ENCODE results near the gene RIMS4. TPM values are rescaled to one million over a fixed set of nuclear protein-coding genes. Genes with fewer than 3 reads are reported as not detected.

RIMS4 gene
- total RNA-seq, 1 experiment from 2014 or later: 16.3 TPM

DNA sequence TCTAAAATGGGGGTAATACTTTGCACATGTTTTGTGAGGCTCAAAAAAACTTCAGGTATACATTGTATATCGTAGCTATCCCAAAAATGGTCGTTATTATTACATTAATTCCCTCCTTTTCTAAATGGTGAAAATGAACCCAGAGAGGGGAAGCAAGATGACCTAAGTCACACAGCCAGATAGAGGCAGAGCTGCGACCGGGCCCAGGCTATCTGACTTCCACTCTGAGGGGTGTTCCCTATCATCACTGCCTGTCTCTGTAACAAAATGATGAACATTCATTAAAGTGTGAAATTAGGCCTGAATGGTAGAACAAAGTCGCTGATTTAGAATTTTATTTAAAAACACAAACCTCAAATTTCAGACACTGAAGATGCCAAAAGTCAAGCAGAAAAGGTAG lies 29.1 kb upstream of the RIMS4 start:
- Histone ChIP-seq H2BK15ac (ENCODE audit: low read depth, low read length) (no peak overlapping the region), H2AK5ac (ENCODE audit: insufficient read length, low read length) (no peak overlapping the region), H2BK12ac (ENCODE audit: insufficient read length, low read depth, low read length) (no peak overlapping the region), H4K20me1 (ENCODE audit: control insufficient read depth, insufficient read depth, insufficient read length) (no peaks in the 10 kb centered on the region), H3K79me1 (ENCODE audit: insufficient read depth, low read depth, low read length, poor library complexity, severe bottlenecking) (no peaks in the 10 kb centered on the region), H3K23me2 (ENCODE audit: insufficient read length, low read depth, low read length, poor library complexity, severe bottlenecking) (no peaks in the 10 kb centered on the region), H4K8ac (replicated peaks; ENCODE audit: insufficient read length, low read depth, low read length) (no peak overlapping the region), H3K14ac (ENCODE audit: insufficient read depth, low read length) (no peak overlapping the region), H3K9ac (ENCODE audit: extremely low read depth, insufficient read length, low read length) (no peak overlapping the region), H3T11ph (ENCODE audit: low read length) (no peak overlapping the region), H3K4me2 (ENCODE audit: insufficient read depth, insufficient read length, low read length) (no peak overlapping the region), H2BK120ac (ENCODE audit: low read depth, low read length, poor library complexity, severe bottlenecking) (no peak overlapping the region), H3K4me1 (ENCODE audit: insufficient read depth, low read length) (peaks cover 7% of the 10 kb centered on the region; the same call in 1 of the 2 replicates), H3K18ac (ENCODE audit: insufficient read length, low read depth, low read length) (no peak overlapping the region), H2AFZ (ENCODE audit: low read length) (no peak overlapping the region), H3K23ac (ENCODE audit: insufficient read length, low read depth, low read length) (no peak overlapping the region), H3K56ac (ENCODE audit: insufficient read length, low read depth, low read length) (no peak overlapping the region), H3K27me3 (ENCODE audit: insufficient read depth, low read length) (no peaks in the 10 kb centered on the region), H3K79me2 (ENCODE audit: insufficient read depth, low read length) (no peaks in the 10 kb centered on the region), H3K9me3 (ENCODE audit: control insufficient read depth, low read depth, low read length) (no peaks in the 10 kb centered on the region), H3K4ac (ENCODE audit: low read depth, low read length) (no peak overlapping the region), H4K5ac (ENCODE audit: insufficient read length, low read depth, low read length) (no peak overlapping the region), H2BK20ac (ENCODE audit: low read depth, low read length, poor library complexity, severe bottlenecking) (no peak overlapping the region), H3K27ac (ENCODE audit: insufficient read length, low read depth, low read length) (no peak overlapping the region), H4K91ac (ENCODE audit: insufficient read length, low read depth, low read length) (no peak overlapping the region), H2BK5ac (ENCODE audit: insufficient read length, low read length) (no peak overlapping the region)
- DNase-seq: no peak
- Mint-ChIP-seq H3K9me3 (peaks cover 4 to 5% of the 10 kb centered on the region in 2 experiments), H3K27ac (no peak overlapping the region), H3K27me3 (ENCODE audit: low read depth) (peaks cover 12% of the 10 kb centered on the region; the same call in 1 of the 2 replicates), H3K4me1 (0 out of 4 replicates have a peak, but pooled peaks cover 0 to 6% of the 10 kb centered on the region in 2 experiments), H3K36me3 (ENCODE audit: insufficient read depth in 1 of 3, low read depth in 3 of 3) (peaks cover 0 to 6% (median 4%) of the 10 kb centered on the region in 3 experiments; a peak in 6 of 7 replicates), H3K4me3 (no peak overlapping the region)
- WGBS (ENCODE audit: extremely low coverage, insufficient read length, low lambda C conversion rate): no CpG with 5 or more reads among the region's 5 CpGs
- no peak for TF ChIP-seq CTCF (conservative IDR thresholded peaks at IDR 0.05)

Measured in H9 (cell line).